Spleen (tissue), 11 donors: ENCODE data around the gene CEP162. TPM values are rescaled to one million over a fixed set of nuclear protein-coding genes. Genes with fewer than 3 reads are reported as not detected.
"Not testable (repeated sequence)": the region's sequence is repeated elsewhere in the genome, so short reads cannot be mapped to it uniquely, and the experiment has no call there.

Source experiments
- DNase-seq: peaks from one replicate; pipeline ENCODE4 v3.0.0-alpha.2; 2020
- H3K27ac ChIP-seq, 8 donors: fragments of 200-600 bp; sonication (generic) in 7 of 8; 1 replicate in 4 of 8; 2 replicates in 4 of 8; pipeline versions ENCODE4 v1.5.0 to v1.8.0; 2016 to 2021; ENCODE audit warnings: inconsistent platforms in 4 of 8, mild to moderate bottlenecking in 4 of 8, moderate library complexity in 1 of 8
- H3K27me3 ChIP-seq, 7 donors: fragments of 200-600 bp; sonication (generic) in 6 of 7; replicated peaks in 1 of 7; 1 replicate in 4 of 7; 2 replicates in 3 of 7; pipeline versions ENCODE4 v1.5.0 to v1.8.0; 2016 to 2021; ENCODE audit warnings: inconsistent platforms in 3 of 7, mild to moderate bottlenecking in 1 of 7
- H3K36me3 ChIP-seq, 6 donors: fragments of 200-600 bp; sonication (generic) in 5 of 6; 1 replicate in 4 of 6; 2 replicates in 2 of 6; pipeline versions ENCODE4 v1.5.0 to v1.8.0; 2016 to 2021; ENCODE audit warnings: inconsistent platforms in 2 of 6
- H3K4me1 ChIP-seq, 6 donors: fragments of 200-600 bp; sonication (generic) in 5 of 6; 1 replicate in 3 of 6; 2 replicates in 3 of 6; pipeline versions ENCODE4 v1.5.0 to v1.8.0; 2016 to 2021; ENCODE audit warnings: inconsistent platforms in 3 of 6
- H3K4me3 ChIP-seq, 8 donors: fragments of 200-600 bp; sonication (generic) in 7 of 8; 1 replicate in 4 of 8; 2 replicates in 4 of 8; pipeline versions ENCODE4 v1.5.0 to v1.8.0; 2016 to 2021; ENCODE audit warnings: inconsistent platforms in 4 of 8, mild to moderate bottlenecking in 4 of 8, moderate library complexity in 2 of 8
- H3K9me3 ChIP-seq, 8 donors: fragments of 200-600 bp; sonication (generic) in 7 of 8; 1 replicate in 4 of 8; 2 replicates in 4 of 8; pipeline versions ENCODE4 v1.5.0 to v1.8.0; 2016 to 2021; ENCODE audit warnings: inconsistent platforms in 4 of 8
- CTCF ChIP-seq, 11 experiments: fragments of 200-600 bp in 7 of 11; fragments of 450-650 bp in 4 of 11; sonication (generic) in 4 of 11; IDR thresholded peaks in 8 of 11; conservative IDR thresholded peaks in 3 of 11; 1 replicate in 7 of 11; 2 replicates in 4 of 11; pipeline versions ENCODE4 v1.4.0 to v1.8.0; 2016 to 2021; ENCODE audit warnings: antibody characterized with exemption in 11 of 11, inconsistent platforms in 4 of 11, mild to moderate bottlenecking in 1 of 11
- POLR2A ChIP-seq, 3 donors: fragments of 450-650 bp; IDR thresholded peaks; one replicate each; pipeline ENCODE4 v1.5.1; 2017; ENCODE audit warnings: antibody characterized with exemption in 3 of 3, mild to moderate bottlenecking in 1 of 3
- POLR2AphosphoS5 ChIP-seq, 3 donors: sonication (generic); formaldehyde crosslinking; IDR thresholded peaks; one replicate each; pipeline ENCODE4 v1.5.1; 2017; ENCODE audit warnings: antibody characterized with exemption in 3 of 3
- WGBS, 5 donors: extraction: QIAGEN DNeasy Blood & Tissue Kit in 3 of 5; methylation state at CpG; one replicate each; pipeline versions ENCODE4 v1.1.5 to v1.1.7; 2013 to 2018; 5-methylcytosine and 5-hydroxymethylcytosine counted together
- intact Hi-C: fragments of 100-400 bp; cut with DNase I; formaldehyde crosslinking; loops from one replicate; pipeline ENCODE4 v1.15.0; 2023; ENCODE audit warnings: low total_unique reads
- polyA plus RNA-seq, 3 donors: library from polyadenylated mRNA; stranded (reverse); fragments of 200-250 nt; gene quantifications; one replicate each; pipeline ENCODE4 v1.2.1, GENCODE V29; 2013
- total RNA-seq, 7 donors: library from RNA; depleted of rRNA in 3 of 7; stranded (reverse); fragments of >200 nt in 3 of 7; fragmentation: NEBNext Ultra II Directional in 4 of 7; extraction: Animal tissue kit (Norgen Biotek cat#: 25700) in 4 of 7; gene quantifications; one replicate each; pipeline versions ENCODE4 v1.1.0 to v1.2.1, GENCODE V29; 2016 to 2021
- donor health status: healthy with polysubstance abuse.
- donor health status: DM: no; HTN: no; CAD: no; lungs with moderate emphysema.
- donor health status: DM: no; HTN: no; CAD: no.
- donor health status: Bipolar disorder and iron deficiency.
- donor health status: healthy.
- donor health status: DM: no; HTN: no; CAD: no.
- donor health status: DM: yes; HTN: yes; CAD: no.

CEP162 gene
- total and polyA plus RNA-seq, 10 donors = 5.1 to 22.8 (median 10.3) TPM

DNA sequence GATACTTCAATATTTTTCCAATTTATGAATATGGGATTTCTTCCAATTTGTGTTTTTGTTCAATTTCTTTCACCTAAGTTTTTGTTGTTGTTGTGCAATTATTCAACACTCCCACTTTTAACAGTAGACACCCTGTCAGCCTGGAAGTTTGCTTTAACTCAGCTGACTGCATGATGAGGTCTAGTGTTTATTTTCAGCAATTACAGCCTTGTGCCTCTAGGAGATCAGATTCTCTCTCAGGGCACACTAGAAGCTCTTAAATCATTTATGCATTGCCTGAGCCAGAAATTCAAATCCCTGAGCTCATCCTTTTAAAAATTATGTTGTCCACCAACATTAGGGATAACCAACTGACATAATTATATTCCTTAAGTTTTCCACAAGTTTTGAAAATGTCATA, 108.2 kb downstream of the CEP162 start:
- no peak overlapping the region for H3K27ac ChIP-seq
- TF ChIP-seq CTCF (IDR thresholded peaks at IDR 0.05 in 8 of 11, conservative IDR thresholded peaks at IDR 0.05 in 3 of 11) = no peak
- no peak for TF ChIP-seq POLR2AphosphoS5 (IDR thresholded peaks at IDR 0.05)
- no peak for TF ChIP-seq POLR2A (IDR thresholded peaks at IDR 0.05)

DNA sequence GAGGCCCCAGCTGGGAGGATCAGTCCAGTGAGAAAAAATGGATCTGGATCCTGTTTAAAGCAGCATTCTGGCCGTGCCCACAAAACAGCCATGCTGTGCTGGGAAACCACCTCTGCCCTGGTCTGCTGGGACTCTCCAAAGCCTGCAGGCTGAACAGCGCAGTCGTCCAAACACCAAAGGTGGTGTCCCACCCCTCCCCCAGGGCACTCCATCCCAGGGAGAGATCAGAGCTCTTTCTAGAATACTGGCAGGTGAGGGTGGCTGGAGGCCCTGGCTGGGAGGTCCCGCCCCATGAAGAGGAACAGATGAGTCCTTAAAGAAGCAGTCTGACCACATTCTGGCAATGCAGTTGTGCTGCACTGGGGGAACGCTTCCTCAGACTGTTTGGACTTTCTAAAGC, 109.3 kb downstream of the CEP162 start:
- H3K27me3 ChIP-seq = no peaks in the 10 kb centered on the region
- no peak overlapping the region for H3K27ac ChIP-seq
- no peak for DNase-seq
- intact Hi-C loops = no loop called here
- 89 to 92% (median 91%) methylated on average over 4 to 5 of the region's 5 CpGs for WGBS, 5 donors
- TF ChIP-seq CTCF (IDR thresholded peaks at IDR 0.05 in 8 of 11, conservative IDR thresholded peaks at IDR 0.05 in 3 of 11) (no peak), POLR2AphosphoS5 (IDR thresholded peaks at IDR 0.05) (no peak), POLR2A (IDR thresholded peaks at IDR 0.05) (no peak)
- H3K4me3 ChIP-seq = no peak overlapping the region
- H3K9me3 ChIP-seq = peaks cover 0 to 14% (median 0%) of the 10 kb centered on the region in 8 donors
- no peaks in the 10 kb centered on the region for H3K36me3 ChIP-seq
- H3K4me1 ChIP-seq = no peaks in the 10 kb centered on the region

More for the DNA sequence above, 108.2 kb downstream of the CEP162 start:
- no peaks in the 10 kb centered on the region for H3K4me1 ChIP-seq
- H3K4me3 ChIP-seq = no peak overlapping the region
- DNase-seq = no peak
- H3K9me3 ChIP-seq = peaks cover 0 to 19% (median 0%) of the 10 kb centered on the region in 8 donors
- peaks cover 0 to 6% (median 4%) of the 10 kb centered on the region in 6 donors for H3K36me3 ChIP-seq
- no peaks in the 10 kb centered on the region for H3K27me3 ChIP-seq
- intact Hi-C loops = no loop called here

DNA sequence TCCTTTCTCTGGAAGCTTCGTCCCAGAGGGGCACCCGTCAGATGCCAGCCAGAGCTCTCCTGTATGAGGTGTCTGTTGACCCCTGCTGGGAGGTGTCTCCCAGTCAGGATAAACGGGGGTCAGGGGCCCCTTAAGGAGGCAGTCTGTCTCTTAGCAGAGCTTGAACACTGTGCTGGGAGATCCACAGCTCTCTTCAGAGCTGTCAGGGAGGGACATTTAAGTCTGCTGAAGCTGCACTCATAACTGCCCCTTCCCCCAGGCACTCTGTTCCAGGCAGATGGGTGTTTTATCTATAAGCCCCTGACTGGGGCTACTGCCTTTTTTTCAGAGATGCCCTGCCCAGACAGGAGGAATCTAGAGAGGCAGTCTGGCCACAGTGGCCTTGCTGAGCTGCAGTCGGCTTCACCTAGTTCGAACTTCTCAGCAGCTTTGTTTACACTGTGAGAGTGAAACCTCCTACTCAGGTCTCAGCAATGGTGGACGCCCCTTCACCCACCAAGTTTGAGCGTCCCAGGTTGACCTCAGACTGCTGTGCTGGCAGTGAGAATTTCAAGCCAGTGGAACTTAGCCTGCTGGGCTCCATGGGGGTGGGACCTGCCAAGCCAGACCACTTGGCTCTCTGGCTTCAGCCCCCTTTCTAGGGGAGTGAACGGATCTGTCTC, 112.4 kb downstream of the CEP162 start:
- H3K9me3 ChIP-seq = peaks cover 0 to 14% (median 0%) of the 10 kb centered on the region in 8 donors
- H3K36me3 ChIP-seq, H3K27me3 ChIP-seq, H3K4me3 ChIP-seq, H3K27ac ChIP-seq, H3K4me1 ChIP-seq, intact Hi-C loops, DNase-seq: not testable (repeated sequence)
- WGBS, 5 donors = 82 to 93% (median 86%) methylated on average over 8 of the region's 8 CpGs

GRCh38 chr6:84111351-84111750, 116.1 kb downstream of the CEP162 start:
- H3K4me3 ChIP-seq, intact Hi-C loops, H3K36me3 ChIP-seq, H3K27ac ChIP-seq, H3K4me1 ChIP-seq, H3K27me3 ChIP-seq, H3K9me3 ChIP-seq, DNase-seq: not testable (repeated sequence)
- WGBS, 5 donors = 33 to 47% (median 41%) methylated on average over 1 of the region's 1 CpG

GRCh38 chr6:84107495-84107894, 119.9 kb downstream of the CEP162 start:
- Histone ChIP-seq H3K36me3 (no peaks in the 10 kb centered on the region), H3K9me3 (peaks cover 0 to 10% (median 0%) of the 10 kb centered on the region in 8 donors), H3K4me1 (no peaks in the 10 kb centered on the region), H3K27me3 (no peaks in the 10 kb centered on the region), H3K27ac (no peak overlapping the region), H3K4me3 (no peak overlapping the region)
- intact Hi-C loops = no loop called here
- DNase-seq = no peak
- TF ChIP-seq POLR2AphosphoS5 (IDR thresholded peaks at IDR 0.05) (no peak), POLR2A (IDR thresholded peaks at IDR 0.05) (no peak), CTCF (IDR thresholded peaks at IDR 0.05 in 8 of 11, conservative IDR thresholded peaks at IDR 0.05 in 3 of 11) (no peak)

DNA sequence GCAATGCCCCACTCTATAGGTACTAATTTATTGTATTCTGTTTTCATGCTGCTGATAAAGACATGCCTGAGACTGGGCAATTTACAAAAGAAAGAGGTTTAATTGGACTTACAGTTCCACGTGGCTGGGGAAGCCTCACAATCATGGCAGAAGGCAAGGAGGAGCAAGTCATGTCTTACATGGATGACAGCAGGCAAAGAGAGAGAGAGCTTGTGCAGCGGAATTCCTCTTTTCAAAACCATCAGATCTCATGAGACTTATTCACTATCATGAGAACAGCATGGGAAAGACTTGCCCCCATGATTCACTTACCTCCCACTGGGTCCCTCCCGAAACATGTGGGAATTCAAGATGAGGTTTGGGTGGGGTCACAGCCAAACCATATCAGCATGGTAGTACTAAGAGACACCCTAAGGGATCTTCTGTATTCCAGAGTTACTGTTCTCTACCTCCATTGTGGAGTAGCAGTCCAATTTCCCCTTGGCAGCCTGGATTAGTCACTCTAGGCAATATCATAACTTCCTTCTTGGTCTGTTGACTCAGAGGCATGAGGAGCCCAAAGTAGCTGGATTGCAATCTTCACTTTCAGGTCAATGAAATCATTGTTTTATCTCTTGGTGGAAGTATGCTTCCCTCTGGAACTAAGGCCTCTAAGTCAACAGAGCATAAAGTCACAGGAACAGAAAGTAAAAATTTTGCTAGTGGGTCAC, 122.1 kb downstream of the CEP162 start:
- H3K36me3 ChIP-seq, DNase-seq, H3K4me3 ChIP-seq, H3K9me3 ChIP-seq, intact Hi-C loops, H3K4me1 ChIP-seq, H3K27me3 ChIP-seq, H3K27ac ChIP-seq: not testable (repeated sequence)
- WGBS, 5 donors = 78 to 91% (median 88%) methylated on average over 3 of the region's 3 CpGs
